IMR-90 (cell line): ENCODE measurements around the gene PRSS22. TPM values are rescaled to one million over a fixed set of nuclear protein-coding genes. Genes with fewer than 3 reads are reported as not detected.

Source experiments
- ATAC-seq: fragments of 200-7000 bp; cut with Tn5 transposase; 2 replicates; pipeline ENCODE4 v1.9.1; 2020; ENCODE audit warnings: low read depth, mild to moderate bottlenecking, moderate library complexity
- BruUV-seq: library from RNA; stranded (reverse); fragments of 400-500 nt; replicated peaks from 2 replicates; lab custom pipeline; 2021; lab: Mats Ljungman, UMichigan
- CTCF ChIA-PET: fragments of 300-600 bp; formaldehyde crosslinking; extraction: SDS; loops from one replicate; lab custom pipeline; 2021; ENCODE audit warnings: antibody characterized with exemption; lab: Yijun Ruan, JAX
- POLR2A ChIA-PET: fragments of 300-600 bp; sonication (Branson Sonifier 250); formaldehyde crosslinking; loops from one replicate; lab custom pipeline; 2022; ENCODE audit warnings: antibody characterized with exemption; ENCODE audit not compliant: unreplicated experiment; lab: Charles Lee
- DNase-seq: peaks from one replicate; pipeline ENCODE4 v3.0.0; 2013
- H2AFZ ChIP-seq: replicated peaks from 2 replicates; pipeline ENCODE3; 2013; ENCODE audit warnings: low read length, mild to moderate bottlenecking; ENCODE audit not compliant: poor library complexity
- H2AK5ac ChIP-seq: 2 replicates; pipeline ENCODE4 v1.6.1; 2013; ENCODE audit warnings: low read depth, low read length, inconsistent platforms
- H2AK9ac ChIP-seq: replicated peaks from 2 replicates; pipeline ENCODE3; 2013; ENCODE audit warnings: mild to moderate bottlenecking, low read depth, low read length, moderate library complexity; ENCODE audit not compliant: poor library complexity
- H2BK120ac ChIP-seq: 2 replicates; pipeline ENCODE4 v1.6.1; 2013; ENCODE audit warnings: low read depth, low read length, inconsistent platforms
- H2BK15ac ChIP-seq: 3 replicates; pipeline ENCODE4 v1.6.1; 2013; ENCODE audit warnings: low read depth, low read length, inconsistent platforms
- H2BK20ac ChIP-seq: 2 replicates; pipeline ENCODE4 v1.6.1; 2013; ENCODE audit warnings: low read depth, mild to moderate bottlenecking, inconsistent platforms, low read length, moderate library complexity
- H2BK5ac ChIP-seq: 2 replicates; pipeline ENCODE4 v1.6.1; 2013; ENCODE audit warnings: mild to moderate bottlenecking, low read depth, low read length, inconsistent platforms; ENCODE audit not compliant: poor library complexity, severe bottlenecking
- H3K14ac ChIP-seq: replicated peaks from 2 replicates; pipeline ENCODE4 v1.6.1; 2013; ENCODE audit warnings: low read depth, low read length, inconsistent platforms
- H3K18ac ChIP-seq: 2 replicates; pipeline ENCODE4 v1.6.1; 2013; ENCODE audit warnings: low read depth, low read length, control low read depth
- H3K23ac ChIP-seq: 2 replicates; pipeline ENCODE4 v1.6.1; 2013; ENCODE audit warnings: low read depth, low read length, inconsistent platforms
- H3K27ac ChIP-seq: 2 replicates; pipeline ENCODE4 v1.5.1; 2013; ENCODE audit warnings: mild to moderate bottlenecking, control low read depth, low read length; ENCODE audit not compliant: insufficient read depth
- H3K27me3 ChIP-seq: 2 replicates; pipeline ENCODE4 v1.6.1; 2013; ENCODE audit warnings: low read length; ENCODE audit not compliant: control insufficient read depth, insufficient read depth
- H3K36me3 ChIP-seq: 2 replicates; pipeline ENCODE4 v1.6.1; 2013; ENCODE audit warnings: low read length, mixed read lengths; ENCODE audit not compliant: control insufficient read depth, insufficient read depth
- H3K4ac ChIP-seq: 2 replicates; pipeline ENCODE4 v1.6.1; 2013; ENCODE audit warnings: low read depth, low read length, inconsistent platforms
- H3K4me1 ChIP-seq: 2 replicates; pipeline ENCODE4 v1.6.1; 2013; ENCODE audit warnings: low read length, mixed read lengths; ENCODE audit not compliant: control insufficient read depth, insufficient read depth
- H3K4me2 ChIP-seq: 2 replicates; pipeline ENCODE4 v1.6.1; 2013; ENCODE audit warnings: low read depth, mild to moderate bottlenecking, control low read depth, low read length, moderate library complexity
- H3K4me3 ChIP-seq: 2 replicates; pipeline ENCODE4 v1.5.1; 2013; ENCODE audit warnings: low read depth, mild to moderate bottlenecking, control low read depth, low read length, moderate library complexity; ENCODE audit not compliant: insufficient read depth
- H3K56ac ChIP-seq: 2 replicates; pipeline ENCODE4 v1.6.1; 2013; ENCODE audit warnings: low read length, inconsistent platforms; ENCODE audit not compliant: insufficient read depth; ENCODE audit errors: extremely low read depth
- H3K79me1 ChIP-seq, 2 experiments: 2 replicates each; pipeline ENCODE4 v1.6.1; 2013; ENCODE audit warnings: low read length in 2 of 2, inconsistent platforms in 1 of 2, low read depth in 1 of 2
- H3K9ac ChIP-seq: 2 replicates; pipeline ENCODE4 v1.6.1; 2013; ENCODE audit warnings: low read depth, low read length, control low read depth
- H3K9me1 ChIP-seq: 2 replicates; pipeline ENCODE4 v1.6.1; 2013; ENCODE audit warnings: low read length, inconsistent platforms; ENCODE audit not compliant: insufficient read depth
- H3K9me3 ChIP-seq: 2 replicates; pipeline ENCODE4 v1.6.1; 2013; ENCODE audit warnings: low read length; ENCODE audit not compliant: control insufficient read depth, insufficient read depth
- H4K20me1 ChIP-seq: 2 replicates; pipeline ENCODE4 v1.6.1; 2013; ENCODE audit warnings: low read length, inconsistent platforms; ENCODE audit not compliant: insufficient read depth
- H4K5ac ChIP-seq: 2 replicates; pipeline ENCODE4 v1.6.1; 2013; ENCODE audit warnings: mild to moderate bottlenecking, low read depth, low read length, control low read depth
- H4K8ac ChIP-seq, 2 experiments: 2 replicates each; pipeline ENCODE4 v1.6.1; 2013; ENCODE audit warnings: low read depth in 2 of 2, low read length in 2 of 2, control low read depth in 1 of 2, inconsistent platforms in 1 of 2
- H4K91ac ChIP-seq: 2 replicates; pipeline ENCODE4 v1.6.1; 2013; ENCODE audit warnings: low read depth, low read length, inconsistent platforms; ENCODE audit not compliant: insufficient read depth
- BHLHE40 ChIP-seq: fragments of 150-350 bp; IDR thresholded peaks from 2 replicates; pipeline ENCODE4 v1.6.1; 2016; ENCODE audit warnings: mild to moderate bottlenecking, low read depth, low read length
- CEBPB ChIP-seq: IDR thresholded peaks from 2 replicates; pipeline ENCODE4 v1.6.1; 2012; ENCODE audit warnings: low read depth, low read length, improper control_type of control experiment
- CHD1 ChIP-seq: IDR thresholded peaks from 2 replicates; pipeline ENCODE4 v1.6.1; 2012; ENCODE audit warnings: low read depth, low read length, improper control_type of control experiment
- CTCF ChIP-seq: conservative IDR thresholded peaks from 2 replicates; pipeline ENCODE4 v1.5.1; 2012; ENCODE audit warnings: mild to moderate bottlenecking, low read depth, low read length, improper control_type of control experiment
- ELK1 ChIP-seq: fragments of 150-350 bp; IDR thresholded peaks from 2 replicates; pipeline ENCODE4 v1.6.1; 2016; ENCODE audit warnings: low read depth, mild to moderate bottlenecking, low read length, moderate library complexity, borderline replicate concordance
- FOS ChIP-seq: fragments of 150-350 bp; IDR thresholded peaks from 2 replicates; pipeline ENCODE4 v1.6.1; 2016; ENCODE audit warnings: low read depth, low read length
- MAFK ChIP-seq: IDR thresholded peaks from 2 replicates; pipeline ENCODE4 v1.6.1; 2012; ENCODE audit warnings: low read depth, low read length, improper control_type of control experiment
- MAZ ChIP-seq: IDR thresholded peaks from 2 replicates; pipeline ENCODE4 v1.6.1; 2012; ENCODE audit warnings: low read depth, mild to moderate bottlenecking, low read length, improper control_type of control experiment, moderate library complexity, borderline replicate concordance
- MXI1 ChIP-seq: IDR thresholded peaks from 2 replicates; pipeline ENCODE4 v1.6.1; 2012; ENCODE audit warnings: low read depth, mild to moderate bottlenecking, low read length, moderate library complexity, borderline replicate concordance
- NFE2L2 ChIP-seq: fragments of 150-350 bp; IDR thresholded peaks from 2 replicates; pipeline ENCODE4 v1.6.1; 2016; ENCODE audit warnings: low read depth, mild to moderate bottlenecking, low read length
- POLR2A ChIP-seq: IDR thresholded peaks from 2 replicates; pipeline ENCODE4 v1.6.1; 2012; ENCODE audit warnings: mild to moderate bottlenecking, low read depth, low read length
- RAD21 ChIP-seq: IDR thresholded peaks from 2 replicates; pipeline ENCODE4 v1.6.1; 2012; ENCODE audit warnings: low read length, improper control_type of control experiment
- RCOR1 ChIP-seq: IDR thresholded peaks from 2 replicates; pipeline ENCODE4 v1.6.1; 2012; ENCODE audit warnings: mild to moderate bottlenecking, low read length, improper control_type of control experiment; ENCODE audit not compliant: insufficient replicate concordance
- RFX5 ChIP-seq: IDR thresholded peaks from 2 replicates; pipeline ENCODE4 v1.8.0; 2012; ENCODE audit warnings: low read depth, mild to moderate bottlenecking, low read length, moderate library complexity
- SMC3 ChIP-seq: fragments of 150-350 bp; IDR thresholded peaks from 2 replicates; pipeline ENCODE4 v1.6.1; 2016; ENCODE audit warnings: low read depth, mild to moderate bottlenecking, antibody characterized with exemption, low read length, moderate library complexity
- USF2 ChIP-seq: fragments of 150-350 bp; IDR thresholded peaks from 2 replicates; pipeline ENCODE4 v1.6.1; 2017; ENCODE audit warnings: mild to moderate bottlenecking, antibody characterized with exemption, low read length, low read depth
- WGBS, 2 experiments: methylation state at CpG; one replicate each; pipeline versions ENCODE4 v1.1.5 to v1.1.7; 2013; ENCODE audit warnings: missing lambda C conversion rate in 2 of 2; ENCODE audit not compliant: insufficient read length in 1 of 2; ENCODE audit errors: extremely low coverage in 2 of 2; 5-methylcytosine and 5-hydroxymethylcytosine counted together
- dilution Hi-C: fragments of 300-500 bp; cut with HindIII; formaldehyde crosslinking; loops from one replicate; pipeline ENCODE4 v1.14.3; 2018; ENCODE audit warnings: low sequenced_read_pairs; ENCODE audit not compliant: unreplicated experiment
- in situ Hi-C: fragments of 300-500 bp; cut with MboI; formaldehyde crosslinking; loops from 3 replicates; pipeline ENCODE4 v1.14.3; 2019; ENCODE audit warnings: low sequenced_read_pairs, inconsistent platforms, mixed read lengths
- intact Hi-C: fragments of 100-400 bp; cut with micrococcal nuclease; formaldehyde crosslinking; loops from 2 replicates; pipeline ENCODE4 v1.10.0; 2022
- polyA plus RNA-seq, 3 experiments: library from polyadenylated mRNA; depleted of rRNA; stranded (reverse); fragments of >200 nt; gene quantifications; 2 replicates each; pipeline ENCODE4 v1.2.3, GENCODE V29; 2012; ENCODE audit warnings: low replicate concordance in 1 of 3
- total RNA-seq: library from RNA; depleted of rRNA; stranded (reverse); fragments of >200 nt; gene quantifications from 2 replicates; pipeline ENCODE4 v1.2.3, GENCODE V29; 2012

PRSS22 gene
- total and polyA plus RNA-seq, 2 of the 4 experiments (the other 2 are of a cell fraction): not detected

- Histone ChIP-seq H2AK5ac (no peak overlapping the region), H3K4me3 (no peak overlapping the region), H2BK120ac (no peak overlapping the region), H4K20me1 (no peaks in the 10 kb centered on the region), H3K56ac (no peak overlapping the region), H3K9ac (no peak overlapping the region), H3K79me1 (no peaks in the 10 kb centered on the region), H3K4ac (no peak overlapping the region), H2AFZ (no peak overlapping the region), H2BK20ac (no peak overlapping the region), H3K9me1 (no peaks in the 10 kb centered on the region), H2BK5ac (no peak overlapping the region), H3K36me3 (no peaks in the 10 kb centered on the region), H3K9me3 (no peaks in the 10 kb centered on the region), H3K27me3 (peaks cover 53% of the 10 kb centered on the region), H4K8ac (no peak overlapping the region), H3K14ac (no peak overlapping the region), H2BK15ac (no peak overlapping the region), H3K23ac (no peak overlapping the region), H3K4me2 (no peak overlapping the region), H3K27ac (no peak overlapping the region), H3K18ac (no peak overlapping the region), H4K91ac (no peak overlapping the region), H4K5ac (no peak overlapping the region), H2AK9ac (no peak overlapping the region), H3K4me1 (no peaks in the 10 kb centered on the region)
- ATAC-seq (no peak), DNase-seq (no peak)
- intact Hi-C loops: no loop called here
- no TSS peak for BruUV-seq
- dilution Hi-C loops: no loop called here
- TF ChIP-seq BHLHE40 (no peak), RAD21 (no peak), MAFK (no peak), USF2 (no peak), FOS (no peak), CTCF (no peak), POLR2A (no peak), SMC3 (no peak), MXI1 (no peak), ELK1 (no peak), CEBPB (no peak), NFE2L2 (no peak), MAZ (no peak), RFX5 (no peak), RCOR1 (no peak), CHD1 (no peak)
- no CpG with 5 or more reads among the region's 26 CpGs for WGBS, 2 experiments
- POLR2A ChIA-PET: no interaction called here
- in situ Hi-C loops: no loop called here
- CTCF ChIA-PET: no interaction called here
Measured at GRCh38 chr16:2825049-2825742, 32.8 kb downstream of the PRSS22 start.
